ENCODE data around the gene GAL3ST3.

- TF ChIP-seq CTCF (optimal IDR thresholded peaks at IDR 0.05 in 1 of 3, IDR thresholded peaks at IDR 0.05 in 1 of 3, conservative IDR thresholded peaks at IDR 0.05 in 1 of 3; ENCODE audit: extremely low read depth in 1 of 3, insufficient read depth in 2 of 3, low read length in 3 of 3) (no peak), EZH2 (IDR thresholded peaks at IDR 0.05; ENCODE audit: low read length) (no peak)
Measured at GRCh38 chr11:66089067-66089466, 40.1 kb upstream of the GAL3ST3 start.

Data from keratinocyte (primary cell).